ENCODE results near the gene PAPPA2.

The PAPPA2 gene

DNA sequence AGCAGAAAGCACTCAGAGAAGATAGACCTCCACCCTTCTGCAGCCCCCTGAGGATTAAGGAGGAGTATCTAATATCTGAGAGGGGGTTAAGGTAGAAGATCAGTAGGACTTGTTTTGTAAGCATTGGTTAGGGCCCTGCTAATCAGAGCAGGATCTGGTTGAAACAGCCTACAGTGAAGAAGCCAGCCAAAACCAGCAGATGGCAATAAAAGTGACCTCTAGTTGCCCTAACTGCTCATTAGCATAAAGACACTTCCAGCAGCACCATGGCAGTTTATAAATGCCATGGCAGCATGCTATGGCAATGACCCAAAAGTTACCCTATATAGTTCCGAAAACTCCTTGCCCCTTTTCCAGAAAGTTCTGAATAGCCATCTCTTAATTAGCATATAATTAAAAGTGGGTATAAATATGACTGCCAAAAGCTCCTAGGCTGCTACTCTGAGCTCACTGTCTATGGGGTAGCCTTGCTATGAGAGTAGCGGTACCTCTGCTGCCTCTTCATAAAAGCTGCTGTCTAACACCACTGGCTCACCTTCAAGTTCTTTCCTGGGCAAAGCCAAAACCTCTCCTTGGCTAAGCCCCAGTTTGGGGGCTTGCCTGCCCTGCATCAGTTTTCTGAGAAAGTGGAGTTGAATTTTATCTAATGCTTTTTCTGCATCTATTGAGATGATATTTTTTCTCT is 254.2 kb downstream of the PAPPA2 start:
- Histone ChIP-seq H3K9ac (no peak overlapping the region), H3K36me3 (ENCODE audit: control insufficient read depth, insufficient read depth, low read length) (no peaks in the 10 kb centered on the region), H3K27ac (no peak overlapping the region), H3K79me2 (no peaks in the 10 kb centered on the region), H2AFZ (no peak overlapping the region), H3K4me3 (ENCODE audit: low read depth, low read length) (no peak overlapping the region), H3K4me1 (no peaks in the 10 kb centered on the region), H3K27me3 (ENCODE audit: control insufficient read depth, insufficient read depth, low read length) (no peaks in the 10 kb centered on the region), H3K9me3 (ENCODE audit: control insufficient read depth, low read length) (no peaks in the 10 kb centered on the region), H3K4me2 (ENCODE audit: low read length) (no peak overlapping the region)
- TF ChIP-seq, protein P1, sequence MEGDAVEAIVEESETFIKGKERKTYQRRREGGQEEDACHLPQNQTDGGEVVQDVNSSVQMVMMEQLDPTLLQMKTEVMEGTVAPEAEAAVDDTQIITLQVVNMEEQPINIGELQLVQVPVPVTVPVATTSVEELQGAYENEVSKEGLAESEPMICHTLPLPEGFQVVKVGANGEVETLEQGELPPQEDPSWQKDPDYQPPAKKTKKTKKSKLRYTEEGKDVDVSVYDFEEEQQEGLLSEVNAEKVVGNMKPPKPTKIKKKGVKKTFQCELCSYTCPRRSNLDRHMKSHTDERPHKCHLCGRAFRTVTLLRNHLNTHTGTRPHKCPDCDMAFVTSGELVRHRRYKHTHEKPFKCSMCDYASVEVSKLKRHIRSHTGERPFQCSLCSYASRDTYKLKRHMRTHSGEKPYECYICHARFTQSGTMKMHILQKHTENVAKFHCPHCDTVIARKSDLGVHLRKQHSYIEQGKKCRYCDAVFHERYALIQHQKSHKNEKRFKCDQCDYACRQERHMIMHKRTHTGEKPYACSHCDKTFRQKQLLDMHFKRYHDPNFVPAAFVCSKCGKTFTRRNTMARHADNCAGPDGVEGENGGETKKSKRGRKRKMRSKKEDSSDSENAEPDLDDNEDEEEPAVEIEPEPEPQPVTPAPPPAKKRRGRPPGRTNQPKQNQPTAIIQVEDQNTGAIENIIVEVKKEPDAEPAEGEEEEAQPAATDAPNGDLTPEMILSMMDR (IDR thresholded peaks at IDR 0.05): no peak

- Histone ChIP-seq H3K36me3 (ENCODE audit: control insufficient read depth, insufficient read depth, low read length) (no peaks in the 10 kb centered on the region), H3K4me2 (ENCODE audit: low read length) (no peak overlapping the region), H3K27me3 (ENCODE audit: control insufficient read depth, insufficient read depth, low read length) (no peaks in the 10 kb centered on the region), H3K9ac (no peak overlapping the region), H3K4me1 (no peaks in the 10 kb centered on the region), H2AFZ (no peak overlapping the region), H3K79me2 (no peaks in the 10 kb centered on the region), H3K4me3 (ENCODE audit: low read depth, low read length) (no peak overlapping the region), H3K9me3 (ENCODE audit: control insufficient read depth, low read length) (no peaks in the 10 kb centered on the region), H3K27ac (no peak overlapping the region)
- TF ChIP-seq, protein P1 (IDR thresholded peaks at IDR 0.05): no peak
Measured at GRCh38 chr1:176719447-176719846, 256.5 kb downstream of the PAPPA2 start.

- H3K4me2 ChIP-seq (ENCODE audit: low read length): no peak overlapping the region
- H3K27ac ChIP-seq: no peak overlapping the region
- H3K36me3 ChIP-seq (ENCODE audit: control insufficient read depth, insufficient read depth, low read length): no peaks in the 10 kb centered on the region
- H3K4me1 ChIP-seq: no peaks in the 10 kb centered on the region
- TF ChIP-seq, protein P1 (IDR thresholded peaks at IDR 0.05): no peak
- no peaks in the 10 kb centered on the region for H3K27me3 ChIP-seq (ENCODE audit: control insufficient read depth, insufficient read depth, low read length)
- no peak overlapping the region for H3K4me3 ChIP-seq (ENCODE audit: low read depth, low read length)
- no peaks in the 10 kb centered on the region for H3K79me2 ChIP-seq
- H2AFZ ChIP-seq: no peak overlapping the region
- H3K9ac ChIP-seq: no peak overlapping the region
- H3K9me3 ChIP-seq (ENCODE audit: control insufficient read depth, low read length): no peaks in the 10 kb centered on the region
Measured at GRCh38 chr1:176720838-176721237, 257.9 kb downstream of the PAPPA2 start.

GRCh38 chr1:176733661-176734060 is 270.7 kb downstream of the PAPPA2 start:
- Histone ChIP-seq H3K79me2 (no peaks in the 10 kb centered on the region), H3K4me3 (ENCODE audit: low read depth, low read length) (no peak overlapping the region), H3K4me1 (no peaks in the 10 kb centered on the region), H3K4me2 (ENCODE audit: low read length) (no peak overlapping the region), H3K27me3 (ENCODE audit: control insufficient read depth, insufficient read depth, low read length) (no peaks in the 10 kb centered on the region), H3K9ac (no peak overlapping the region), H3K27ac (no peak overlapping the region), H2AFZ (no peak overlapping the region), H3K36me3 (ENCODE audit: control insufficient read depth, insufficient read depth, low read length) (no peaks in the 10 kb centered on the region), H3K9me3 (ENCODE audit: control insufficient read depth, low read length) (no peaks in the 10 kb centered on the region)
- TF ChIP-seq, protein P1 (IDR thresholded peaks at IDR 0.05): no peak

- Histone ChIP-seq H2AFZ (no peak overlapping the region), H3K4me1 (no peaks in the 10 kb centered on the region), H3K79me2 (no peaks in the 10 kb centered on the region), H3K27me3 (ENCODE audit: control insufficient read depth, insufficient read depth, low read length) (no peaks in the 10 kb centered on the region), H3K9ac (no peak overlapping the region), H3K4me3 (ENCODE audit: low read depth, low read length) (no peak overlapping the region), H3K27ac (no peak overlapping the region), H3K36me3 (ENCODE audit: control insufficient read depth, insufficient read depth, low read length) (no peaks in the 10 kb centered on the region), H3K4me2 (ENCODE audit: low read length) (no peak overlapping the region), H3K9me3 (ENCODE audit: control insufficient read depth, low read length) (no peaks in the 10 kb centered on the region)
- TF ChIP-seq, protein P1 (IDR thresholded peaks at IDR 0.05): no peak
Measured at GRCh38 chr1:176735201-176735600, 272.2 kb downstream of the PAPPA2 start.
